Right forelimb (tissue), 1 donor: ENCODE measurements around the gene AP2A2.
"Not testable (repeated sequence)": the region's sequence is repeated elsewhere in the genome, so short reads cannot be mapped to it uniquely, and the experiment has no call there.

Source experiments
- DNase-seq: peaks from one replicate; pipeline ENCODE4 v3.0.0-alpha.2; 2018

The AP2A2 gene

DNA sequence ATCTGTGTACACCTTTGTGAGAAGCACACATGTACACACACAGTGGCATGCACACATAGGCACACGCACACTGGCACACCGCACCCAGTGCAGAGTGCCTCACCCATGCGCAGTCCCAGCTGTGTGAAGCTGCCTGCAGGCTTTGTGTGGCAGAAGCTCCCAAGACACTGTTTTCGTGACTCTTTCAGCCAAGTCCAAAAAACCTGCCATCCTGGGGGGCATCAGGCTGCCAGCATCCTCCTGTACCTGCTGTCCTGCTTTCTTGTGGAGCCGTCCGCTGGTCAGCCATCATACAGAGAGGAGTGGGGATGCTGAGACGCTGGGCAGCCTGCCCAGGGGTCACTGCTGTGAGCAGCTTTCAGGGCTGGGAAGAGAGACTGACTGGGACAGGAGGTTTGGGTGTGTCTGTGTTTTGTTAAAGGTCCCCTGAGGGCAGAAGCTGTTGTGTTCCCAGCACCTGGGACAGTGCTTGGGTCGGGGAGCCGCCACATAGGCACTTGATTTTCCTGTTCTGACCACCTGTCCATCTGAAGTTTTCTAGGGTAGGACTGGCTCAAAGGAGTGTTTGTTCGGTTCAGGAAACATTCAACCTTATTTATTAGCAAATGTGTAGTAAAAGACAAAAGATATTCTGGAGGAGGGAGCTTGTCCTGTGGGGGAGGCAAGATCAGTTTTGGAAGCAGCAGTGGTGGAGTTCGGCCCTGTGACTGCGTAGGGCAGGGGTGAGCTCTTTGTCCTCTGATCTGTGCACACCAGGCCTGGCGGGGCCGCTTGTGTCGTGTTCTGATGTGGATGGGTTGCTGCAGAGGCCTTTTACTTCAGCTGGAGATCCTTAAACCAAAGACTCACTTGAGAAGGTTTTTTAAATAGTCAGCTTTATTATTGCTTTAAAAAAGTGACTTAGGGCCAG is 29.7 kb downstream of the AP2A2 start:
- no peak for DNase-seq

DNA sequence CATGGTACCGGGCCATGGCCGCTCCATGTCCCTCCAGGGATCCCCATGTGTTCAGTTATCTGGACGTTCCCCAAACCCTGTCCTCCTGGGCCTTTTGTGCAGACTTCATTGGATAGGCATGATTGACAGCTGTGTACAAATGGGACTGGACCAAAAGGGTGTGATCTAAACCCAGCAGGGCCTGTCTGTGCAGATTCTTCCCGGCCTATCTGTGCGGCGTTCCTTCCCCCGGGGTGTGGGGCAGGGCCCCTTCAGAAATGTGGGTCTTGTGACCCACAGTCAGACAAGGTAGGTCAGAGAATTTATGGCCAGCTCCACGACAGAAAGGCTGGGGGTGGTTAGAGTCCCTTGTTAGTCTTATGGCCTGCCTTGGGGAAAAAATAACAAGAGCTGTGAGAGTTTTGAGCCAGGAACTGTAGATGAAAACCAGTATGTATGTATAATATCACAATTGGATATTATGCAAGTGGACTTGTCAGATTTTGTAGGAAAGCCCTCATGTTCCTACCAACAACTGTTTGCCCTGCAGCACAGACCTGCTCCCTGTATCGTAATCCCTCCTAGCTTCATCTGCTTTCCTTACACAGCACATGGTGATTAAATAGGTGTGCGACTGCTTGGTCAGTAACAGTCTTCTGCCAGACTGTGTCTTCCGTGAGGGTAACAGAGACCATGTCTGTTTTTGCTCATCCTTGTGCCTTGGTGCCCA is 31.7 kb downstream of the AP2A2 start:
- DNase-seq = no peak

- DNase-seq = no peak
Observed at GRCh38 chr11:958101-958500, 32.4 kb downstream of the AP2A2 start.

- no peak for DNase-seq
Observed at GRCh38 chr11:959027-959426, 33.4 kb downstream of the AP2A2 start.

GRCh38 chr11:959608-960007 is 33.9 kb downstream of the AP2A2 start:
- DNase-seq = no peak

DNA sequence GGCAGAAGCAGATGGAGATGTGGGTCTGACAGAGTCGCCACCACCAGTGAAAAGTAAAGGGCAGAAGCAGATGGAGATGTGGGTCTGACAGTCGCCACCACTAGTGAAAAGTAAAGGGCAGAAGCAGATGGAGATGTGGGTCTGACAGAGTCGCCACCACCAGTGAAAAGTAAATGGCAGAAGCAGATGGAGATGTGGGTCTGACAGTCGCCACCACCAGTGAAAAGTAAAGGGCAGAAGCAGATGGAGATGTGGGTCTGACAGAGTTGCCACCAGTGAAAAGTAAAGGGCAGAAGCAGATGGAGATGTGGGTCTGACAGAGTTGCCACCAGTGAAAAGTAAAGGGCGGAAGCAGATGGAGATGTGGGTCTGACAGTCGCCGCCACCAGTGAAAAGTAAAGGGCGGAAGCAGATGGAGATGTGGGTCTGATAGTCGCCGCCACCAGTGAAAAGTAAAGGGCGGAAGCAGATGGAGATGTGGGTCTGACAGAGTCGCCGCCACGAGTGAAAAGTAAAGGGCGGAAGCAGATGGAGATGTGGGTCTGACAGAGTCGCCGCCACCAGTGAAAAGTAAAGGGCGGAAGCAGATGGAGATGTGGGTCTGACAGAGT is 35.7 kb downstream of the AP2A2 start:
- not testable (repeated sequence) for DNase-seq

GRCh38 chr11:961921-962320 is 36.3 kb downstream of the AP2A2 start:
- no peak for DNase-seq

- no peak for DNase-seq
Observed at GRCh38 chr11:962688-963087, 37.0 kb downstream of the AP2A2 start.

DNA sequence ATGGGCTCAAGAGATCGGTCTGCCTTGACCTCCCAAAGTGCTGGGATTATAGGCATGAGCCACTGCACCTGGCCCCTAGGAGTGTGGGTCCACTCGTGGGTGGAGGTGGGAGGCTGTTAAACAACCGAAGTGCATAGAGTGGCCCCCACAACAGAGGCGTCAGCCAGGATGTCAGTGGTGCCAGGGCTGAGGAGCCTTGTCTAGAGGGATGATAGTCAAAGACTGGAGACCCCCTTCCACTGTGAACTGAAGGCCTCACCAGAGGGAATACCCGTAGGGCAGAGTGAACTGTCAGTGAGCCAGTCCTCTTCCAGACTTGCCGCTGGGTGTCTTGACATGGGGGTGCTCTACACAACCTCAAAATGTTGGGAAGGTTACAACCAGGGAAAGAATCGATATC is 38.2 kb downstream of the AP2A2 start:
- no peak for DNase-seq

DNA sequence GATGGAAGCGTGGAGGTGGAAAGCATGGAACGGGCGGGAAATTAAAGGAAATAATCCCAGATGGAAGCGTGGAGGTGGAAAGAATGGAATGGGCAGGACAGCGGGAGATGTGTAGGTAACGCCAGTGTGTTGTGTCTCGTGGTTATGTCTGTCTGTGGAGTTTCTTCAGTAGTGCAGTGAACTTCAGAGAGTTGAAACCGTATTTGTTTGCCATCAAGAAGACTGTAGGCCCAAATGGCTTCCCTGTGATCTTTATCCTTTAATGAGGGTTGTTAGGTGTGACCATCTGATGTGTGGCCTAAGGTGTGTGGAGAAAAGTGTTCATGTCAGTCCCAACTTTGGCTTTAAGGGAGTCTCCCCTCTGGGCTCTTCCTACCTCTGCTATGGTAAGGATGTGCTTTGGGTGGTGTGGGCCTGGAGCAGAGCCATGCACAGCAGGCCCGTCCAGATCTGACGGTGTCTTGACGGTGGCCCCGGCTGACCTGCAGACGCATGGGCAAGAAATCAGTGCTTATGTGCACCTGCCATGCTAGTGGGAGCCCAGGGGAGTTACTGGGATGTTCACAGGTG is 39.6 kb downstream of the AP2A2 start:
- no peak for DNase-seq

DNA sequence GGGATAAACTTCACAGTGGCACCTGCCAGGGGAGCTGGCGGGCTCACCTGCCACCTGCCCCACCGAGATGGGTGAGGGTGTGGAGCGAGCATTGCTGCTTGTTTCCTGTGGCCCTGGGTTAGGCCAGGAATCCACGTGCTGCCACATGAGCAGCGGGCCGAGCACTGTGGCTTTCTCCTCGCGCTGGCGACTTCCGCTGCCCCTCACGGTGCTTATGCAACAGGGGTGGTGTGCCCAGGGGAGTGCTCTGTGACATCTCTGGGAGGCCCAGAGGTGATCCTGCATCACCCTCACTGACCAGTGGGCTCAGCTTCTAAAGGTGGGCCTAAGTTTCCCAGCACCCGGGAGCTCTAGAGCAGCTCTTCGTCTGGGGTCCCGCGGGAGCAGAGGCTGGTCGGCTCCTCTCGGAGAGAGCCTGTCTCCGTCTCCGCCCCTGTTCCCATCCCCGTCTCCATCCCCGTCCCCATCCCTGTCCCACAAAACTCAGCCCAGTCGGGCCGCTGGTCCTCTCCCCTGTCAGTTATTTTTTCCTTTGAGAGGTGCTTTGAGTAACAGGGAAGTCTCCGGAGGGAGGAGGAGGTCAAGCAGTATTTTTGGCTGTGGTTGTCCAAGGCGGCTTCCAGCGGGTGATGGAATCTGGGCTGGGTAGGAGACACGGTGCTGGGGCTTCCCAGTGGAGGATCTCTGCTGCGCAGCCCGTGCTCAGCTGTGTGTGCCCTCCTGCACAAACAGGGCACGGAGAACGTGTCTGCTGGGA is 42.5 kb downstream of the AP2A2 start:
- no peak for DNase-seq

- DNase-seq = no peak
Observed at GRCh38 chr11:968822-969221, 43.2 kb downstream of the AP2A2 start.

- DNase-seq = no peak
Observed at GRCh38 chr11:969651-970205, 44.1 kb downstream of the AP2A2 start.

DNA sequence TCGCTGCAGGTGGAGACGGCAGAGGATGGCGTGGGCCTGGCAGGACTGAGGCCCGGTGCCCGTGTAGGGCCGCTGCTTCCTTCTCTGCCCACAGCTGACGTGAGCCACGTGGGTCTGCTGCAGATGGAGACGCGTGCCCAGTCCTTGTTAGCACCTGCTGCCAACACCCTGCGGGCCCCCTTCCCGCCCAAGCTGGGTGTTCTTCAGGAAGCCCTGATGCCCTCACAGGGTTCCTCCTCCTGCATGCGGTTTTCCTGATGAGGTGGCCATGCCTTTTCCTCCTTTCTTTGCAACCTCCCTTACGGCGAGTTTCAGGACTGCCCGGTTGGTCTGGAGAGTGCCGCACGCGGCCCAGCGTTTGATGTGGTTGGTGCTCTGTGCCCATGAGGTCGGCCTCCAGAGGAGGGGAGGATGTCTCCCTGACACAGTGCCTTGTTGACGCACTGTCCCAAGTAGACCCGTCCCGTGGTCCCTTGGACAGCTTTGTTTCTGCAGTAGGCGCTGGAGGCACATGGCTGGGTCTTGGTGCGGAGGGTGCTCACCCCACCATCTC is 44.7 kb downstream of the AP2A2 start:
- DNase-seq = no peak

- no peak for DNase-seq
Observed at GRCh38 chr11:971092-971690, 45.5 kb downstream of the AP2A2 start.

DNA sequence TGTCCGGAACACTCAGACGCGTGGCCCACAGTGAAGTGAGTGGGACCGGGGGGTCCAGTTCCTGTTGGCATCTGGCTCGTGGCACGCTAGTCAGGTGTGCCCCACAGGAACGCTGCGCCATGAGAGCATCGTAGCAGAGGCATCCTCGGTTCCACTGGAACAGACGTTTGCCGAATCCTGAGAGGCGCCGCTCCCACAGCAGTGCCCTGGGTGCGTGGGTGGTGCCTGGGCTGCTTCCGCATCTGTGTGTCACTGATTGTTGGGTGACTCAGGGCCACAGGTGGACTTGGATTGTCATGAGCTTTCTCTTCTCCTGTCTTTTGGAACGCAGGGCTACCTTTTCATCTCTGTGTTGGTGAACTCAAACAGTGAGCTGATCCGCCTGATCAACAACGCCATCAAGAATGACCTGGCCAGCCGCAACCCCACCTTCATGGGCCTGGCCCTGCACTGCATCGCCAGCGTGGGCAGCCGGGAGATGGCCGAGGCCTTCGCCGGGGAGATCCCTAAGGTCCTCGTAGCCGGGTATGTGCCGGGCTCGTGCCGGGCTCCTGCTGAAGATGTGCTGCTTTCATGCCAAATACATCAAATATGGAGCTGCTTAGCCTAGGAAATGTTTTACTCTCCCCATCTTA is 46.2 kb downstream of the AP2A2 start:
- no peak for DNase-seq

- DNase-seq = no peak
Observed at GRCh38 chr11:972523-973211, 47.0 kb downstream of the AP2A2 start.

DNA sequence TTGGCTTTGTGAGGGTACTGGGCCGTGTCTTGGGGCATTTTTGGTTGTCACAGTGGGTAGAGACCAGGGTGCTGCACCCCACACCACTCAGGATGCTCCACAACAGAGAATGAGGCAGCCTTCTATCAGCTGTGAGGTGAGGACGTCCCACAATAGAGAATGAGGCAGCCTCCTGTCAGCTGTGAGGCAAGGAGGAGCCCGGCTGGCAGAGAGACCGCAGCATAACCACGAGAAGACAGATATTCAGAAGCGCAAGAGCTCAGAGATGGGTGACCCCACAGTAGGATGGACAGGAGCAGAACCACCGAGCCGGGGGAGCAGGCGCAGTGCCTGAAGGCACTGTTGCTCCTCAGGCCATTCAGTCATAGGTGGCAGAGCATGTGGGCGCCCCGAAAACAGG is 47.6 kb downstream of the AP2A2 start:
- no peak for DNase-seq

DNA sequence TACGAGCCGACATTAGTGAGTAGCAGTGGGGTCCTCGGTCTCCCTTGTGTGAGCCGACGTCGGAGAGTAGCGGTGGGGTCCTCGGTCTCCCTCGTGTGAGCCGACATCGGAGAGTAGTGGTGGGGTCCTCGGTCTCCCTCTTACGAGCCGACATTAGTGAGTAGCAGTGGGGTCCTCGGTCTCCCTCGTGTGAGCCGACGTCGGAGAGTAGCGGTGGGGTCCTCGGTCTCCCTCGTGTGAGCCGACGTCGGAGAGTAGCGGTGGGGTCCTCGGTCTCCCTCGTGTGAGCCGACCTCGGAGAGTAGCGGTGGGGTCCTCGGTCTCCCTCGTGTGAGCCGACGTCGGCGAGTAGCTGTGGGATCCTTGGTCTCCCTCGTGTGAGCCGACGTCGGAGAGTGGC is 49.7 kb downstream of the AP2A2 start:
- DNase-seq = not testable (repeated sequence)

GRCh38 chr11:975827-976226 is 50.2 kb downstream of the AP2A2 start:
- DNase-seq = no peak
